Suppressor macrophage treated with lipopolysaccharide for 4 hours (primary cell): Measurements from ENCODE around the gene UBE2K.
"Not testable (repeated sequence)": the region's sequence is repeated elsewhere in the genome, so short reads cannot be mapped to it uniquely, and the experiment has no call there.

Experiments used
- DNase-seq: peaks from one replicate; pipeline ENCODE4 v3.0.0-alpha.2; 2020

The UBE2K gene

DNA sequence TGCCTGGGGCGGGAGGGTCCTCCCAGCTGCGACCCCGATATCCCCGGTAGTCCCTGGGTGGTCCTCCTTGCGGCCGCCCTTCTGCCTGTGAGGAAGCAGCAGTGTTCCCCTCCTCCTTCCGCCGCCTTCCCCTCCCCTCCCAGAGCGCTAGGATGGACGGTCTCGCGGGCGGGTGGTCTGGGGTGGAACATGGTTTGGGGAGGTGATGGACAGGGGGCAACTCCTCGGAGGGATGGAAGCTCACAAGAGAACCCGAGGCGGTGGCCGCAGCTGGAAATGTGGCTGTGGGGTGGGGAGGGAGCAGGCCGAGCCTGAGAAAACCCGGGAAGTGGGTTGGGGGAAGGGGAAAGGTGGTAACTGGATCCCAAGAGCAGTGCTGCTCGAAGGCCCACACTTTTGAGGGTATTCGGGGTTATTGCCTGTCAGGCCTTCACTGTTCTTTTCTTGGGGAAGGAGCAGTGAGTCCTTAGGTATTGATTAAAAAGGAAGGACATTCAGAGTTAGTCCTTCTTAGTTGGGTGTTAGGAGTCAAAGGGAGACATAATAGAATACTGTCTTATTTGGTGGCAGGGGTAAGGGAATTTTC is 581 bp downstream of the UBE2K start:
- peak; percentile 38 for DNase-seq

DNA sequence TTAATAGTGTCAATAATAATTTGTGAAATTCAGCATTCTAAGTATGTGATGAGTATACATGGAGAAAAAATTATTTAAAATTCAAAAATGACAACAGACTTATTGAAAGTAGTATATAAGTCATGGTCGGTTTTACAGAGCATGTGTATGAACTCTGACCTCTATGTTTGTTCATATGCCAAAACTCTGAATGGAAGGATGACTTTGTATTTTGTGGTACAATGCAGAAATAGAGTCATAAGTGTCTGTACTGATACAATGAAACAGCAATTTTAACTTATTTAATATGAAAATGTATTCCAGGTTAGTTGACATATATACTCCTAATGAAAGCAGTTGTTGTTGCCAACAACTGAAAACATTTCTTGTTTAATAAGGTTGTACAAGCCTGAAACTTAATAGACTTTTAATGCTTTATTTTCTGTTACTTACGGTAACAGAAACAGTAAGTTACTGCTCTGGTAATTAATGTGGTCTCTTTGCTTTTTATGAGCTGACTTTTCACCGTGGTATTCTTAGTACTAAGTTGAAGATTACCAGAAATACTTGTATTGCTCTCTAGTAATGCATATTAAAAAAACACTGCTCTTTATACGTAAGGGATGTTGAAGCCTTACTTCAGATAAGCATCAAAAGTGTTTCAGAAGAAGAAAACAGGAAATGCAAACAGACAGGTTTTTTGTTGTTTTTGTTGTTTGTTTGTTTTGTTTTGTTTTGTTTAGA is 1.9 kb downstream of the UBE2K start:
- peak; percentile 56 for DNase-seq

DNA sequence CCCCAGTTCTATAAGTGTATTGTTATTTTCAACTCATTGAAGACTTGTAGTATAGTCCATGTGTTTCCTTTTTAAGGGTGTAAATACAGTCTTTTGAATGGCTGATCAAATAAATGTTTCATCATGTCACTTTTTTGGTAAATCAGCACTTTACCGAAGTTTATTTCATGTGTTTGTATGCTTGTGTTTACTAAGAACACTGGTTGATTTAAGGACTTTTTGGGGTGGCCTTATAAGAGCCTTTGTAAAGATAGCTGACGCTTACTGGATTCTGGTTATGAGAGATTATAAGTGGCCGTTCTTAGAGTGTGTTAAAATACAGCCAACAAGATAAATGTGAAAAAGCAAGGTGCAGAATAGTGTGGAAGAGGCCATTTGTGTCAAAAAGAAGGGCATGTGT is 2.6 kb downstream of the UBE2K start:
- DNase-seq: no peak

DNA sequence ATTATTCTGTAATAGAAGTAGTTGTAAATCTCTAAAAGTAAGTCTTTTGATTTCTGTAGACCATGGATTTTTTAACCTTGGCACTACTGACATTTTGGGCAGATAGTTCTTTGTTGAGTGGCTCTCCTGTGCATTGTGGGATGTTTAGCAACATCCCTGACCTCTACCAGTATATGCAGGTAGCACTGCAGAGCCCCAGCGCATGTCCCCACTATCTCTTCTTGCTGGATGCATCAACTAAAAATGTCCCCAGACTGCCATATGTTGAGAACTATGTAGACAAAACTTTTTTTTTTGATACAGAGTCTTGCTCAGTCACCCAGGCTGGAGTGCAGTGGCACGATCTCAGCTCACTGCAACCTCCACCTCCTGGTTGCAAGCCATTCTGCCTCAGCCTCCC is 4.8 kb downstream of the UBE2K start:
- DNase-seq: no peak

GRCh38 chr4:39704789-39705188 is 6.9 kb downstream of the UBE2K start:
- not testable (repeated sequence) for DNase-seq

DNA sequence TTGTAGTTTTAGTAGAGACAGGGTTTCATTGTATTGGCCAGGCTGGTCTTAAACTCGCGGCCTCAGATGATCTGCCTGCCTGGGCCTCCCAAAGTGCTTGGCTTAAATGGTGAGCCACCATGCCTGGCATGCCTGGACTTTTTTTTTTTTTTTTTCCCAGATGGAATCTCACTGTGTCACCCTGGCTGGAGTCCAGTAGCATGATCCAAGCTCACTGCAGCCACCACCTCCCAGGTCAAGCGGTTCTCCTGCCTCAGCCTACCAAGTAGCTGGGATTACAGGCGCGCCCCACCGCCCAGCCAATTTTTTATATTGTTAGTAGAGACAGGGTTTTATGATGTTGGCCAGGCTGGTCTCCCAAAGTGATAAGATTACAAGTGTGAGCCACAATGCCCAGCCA is 8.4 kb downstream of the UBE2K start:
- no peak for DNase-seq

DNA sequence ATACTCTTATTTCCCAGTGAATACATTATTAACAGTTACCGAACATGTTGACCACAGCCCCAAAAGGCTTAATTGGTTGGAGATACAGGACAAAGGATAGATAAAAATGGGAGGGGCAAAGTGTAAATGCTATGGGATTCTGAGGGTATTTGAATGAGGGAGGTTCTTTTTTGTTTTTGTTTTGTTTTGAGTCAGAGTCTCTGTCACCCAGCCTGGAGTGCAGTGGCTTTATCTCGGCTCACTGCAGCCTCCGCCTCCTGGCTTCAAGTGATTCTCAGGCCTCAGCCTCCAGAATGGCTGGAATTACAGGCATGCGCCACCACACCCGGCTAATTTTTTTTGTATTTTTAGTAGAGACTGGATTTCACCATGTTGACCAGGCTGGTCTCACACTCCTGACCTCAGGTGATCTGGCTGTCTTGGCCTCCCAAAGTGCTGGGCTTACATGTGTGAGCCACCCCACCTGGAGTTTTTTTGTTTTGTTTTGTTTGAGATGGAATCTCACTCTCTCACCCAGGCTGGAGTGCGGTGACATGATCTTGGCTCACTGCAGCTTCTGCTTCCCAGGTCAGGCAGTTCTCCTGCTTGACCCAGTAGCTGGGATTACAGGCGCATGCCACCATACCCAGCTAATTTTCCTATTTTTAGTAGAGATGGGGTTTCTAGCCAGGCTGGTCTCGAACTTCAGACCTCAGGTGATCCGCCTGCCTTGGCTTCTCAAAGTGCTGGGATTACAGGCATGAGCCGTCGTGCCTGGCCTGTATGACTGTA is 9.0 kb downstream of the UBE2K start:
- peak; percentile 16 for DNase-seq

DNA sequence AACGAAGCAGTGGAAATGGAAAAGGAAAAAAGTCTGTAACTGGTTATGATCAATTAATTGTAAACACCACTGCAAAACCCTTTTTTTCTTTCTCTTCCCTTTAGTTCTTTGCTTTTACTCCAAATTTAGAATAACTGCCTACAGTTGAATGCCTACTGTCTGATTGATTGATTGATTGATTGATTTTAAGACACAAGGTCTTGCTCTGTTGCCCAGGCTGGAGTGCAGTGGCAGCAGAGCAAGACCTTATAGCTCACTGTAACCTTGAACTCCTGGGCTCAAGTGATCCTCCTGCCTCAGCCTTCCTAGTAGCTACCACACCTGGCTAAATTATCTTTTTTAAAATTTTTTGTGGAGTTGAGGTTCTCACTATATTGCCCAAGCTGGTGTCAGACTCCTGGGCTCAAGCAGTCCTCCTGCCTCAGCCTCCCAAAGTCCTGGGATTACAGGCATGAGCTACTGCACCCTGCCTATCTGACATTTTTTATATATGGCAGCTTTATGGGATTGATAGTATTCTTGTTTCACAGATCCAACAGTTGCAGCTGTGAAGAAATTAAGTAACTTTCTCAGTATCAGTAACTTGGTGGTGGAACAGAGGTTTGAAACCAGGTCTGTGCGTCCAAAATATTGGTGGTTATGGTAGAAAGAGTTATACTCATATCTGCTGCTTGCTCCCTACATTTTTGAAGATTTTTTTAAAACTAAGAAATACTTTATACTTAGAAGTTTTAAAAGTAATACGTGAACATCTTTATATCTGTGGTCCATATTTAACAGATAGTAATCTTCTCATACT is 12.4 kb downstream of the UBE2K start:
- DNase-seq: no peak

DNA sequence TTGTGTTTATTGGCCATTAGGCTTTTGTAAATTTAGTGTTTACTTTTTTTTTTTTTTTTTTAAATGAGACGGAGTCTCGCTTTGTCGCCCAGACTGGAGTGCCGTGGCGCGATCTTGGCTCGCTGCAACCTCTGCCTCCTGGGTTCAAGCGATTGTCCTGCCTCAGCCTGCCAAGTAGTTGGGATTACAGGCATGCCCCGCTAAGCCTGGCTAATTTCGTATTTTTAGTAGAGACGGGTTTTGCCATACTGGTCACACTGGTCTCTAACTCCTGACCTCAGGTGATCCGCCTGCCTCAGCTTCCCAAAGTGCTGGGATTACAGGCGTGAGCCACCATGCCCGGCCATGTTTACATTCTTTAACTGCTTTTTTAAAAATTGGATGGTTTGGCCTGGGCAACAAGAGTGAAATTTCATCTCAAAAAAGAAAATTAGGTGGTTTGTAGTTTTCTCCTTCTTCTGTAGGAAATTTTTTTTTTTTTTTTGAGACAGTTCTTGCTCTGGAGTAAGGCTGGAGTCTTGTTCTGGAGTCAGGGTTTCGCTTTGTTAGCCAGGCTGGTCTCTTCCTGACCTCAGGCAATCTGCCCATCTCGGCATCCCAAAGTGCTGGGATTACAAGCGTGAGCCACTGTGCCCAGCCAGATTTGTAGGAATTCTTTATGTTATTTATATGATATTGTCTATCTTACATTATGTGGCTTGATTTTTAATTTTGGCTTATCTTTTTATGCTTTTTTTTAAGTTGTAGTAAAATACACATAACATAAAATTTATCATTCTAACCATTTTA is 15.1 kb downstream of the UBE2K start:
- DNase-seq: no peak

GRCh38 chr4:39713691-39714090 is 15.8 kb downstream of the UBE2K start:
- DNase-seq: peak; percentile 74

GRCh38 chr4:39714166-39714565 is 16.2 kb downstream of the UBE2K start:
- peak; percentile 80 for DNase-seq

DNA sequence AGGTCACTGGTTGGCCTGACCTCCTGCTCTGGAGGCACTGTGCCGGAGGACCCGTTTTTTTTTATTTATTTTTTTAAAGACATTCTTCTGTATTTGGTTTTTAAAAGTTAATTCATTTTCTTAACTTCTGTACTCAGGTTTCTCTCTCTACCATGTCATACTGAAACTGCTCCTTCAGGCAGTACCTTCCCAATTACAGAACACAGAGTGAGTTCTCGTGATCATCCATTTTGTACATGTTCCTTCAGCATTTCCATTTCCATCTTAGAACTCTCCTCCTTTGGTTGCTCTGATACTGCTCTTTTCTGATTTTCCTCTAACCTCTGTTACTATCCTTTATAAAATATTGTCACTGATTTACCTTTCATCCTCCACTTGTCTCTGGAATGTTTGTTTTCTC is 17.9 kb downstream of the UBE2K start:
- no peak for DNase-seq

GRCh38 chr4:39716356-39716755 is 18.4 kb downstream of the UBE2K start:
- no peak for DNase-seq

DNA sequence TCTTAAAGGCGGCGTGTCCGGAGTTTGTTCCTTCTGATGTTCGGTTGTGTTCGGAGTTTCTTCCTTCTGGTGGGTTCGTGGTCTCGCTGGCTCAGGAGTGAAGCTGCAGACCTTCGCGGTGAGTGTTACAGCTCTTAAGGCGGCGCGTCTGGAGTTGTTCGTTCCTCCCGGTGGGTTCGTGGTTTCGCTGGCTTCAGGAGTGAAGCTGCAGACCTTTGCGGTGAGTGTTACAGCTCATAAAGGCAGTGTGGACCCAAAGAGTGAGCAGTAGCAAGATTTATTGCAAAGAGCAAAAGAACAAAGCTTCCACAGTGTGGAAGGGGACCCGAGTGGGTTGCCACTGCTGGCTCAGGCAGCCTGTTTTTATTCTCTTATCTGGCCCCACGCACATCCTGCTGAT is 19.8 kb downstream of the UBE2K start:
- not testable (repeated sequence) for DNase-seq

DNA sequence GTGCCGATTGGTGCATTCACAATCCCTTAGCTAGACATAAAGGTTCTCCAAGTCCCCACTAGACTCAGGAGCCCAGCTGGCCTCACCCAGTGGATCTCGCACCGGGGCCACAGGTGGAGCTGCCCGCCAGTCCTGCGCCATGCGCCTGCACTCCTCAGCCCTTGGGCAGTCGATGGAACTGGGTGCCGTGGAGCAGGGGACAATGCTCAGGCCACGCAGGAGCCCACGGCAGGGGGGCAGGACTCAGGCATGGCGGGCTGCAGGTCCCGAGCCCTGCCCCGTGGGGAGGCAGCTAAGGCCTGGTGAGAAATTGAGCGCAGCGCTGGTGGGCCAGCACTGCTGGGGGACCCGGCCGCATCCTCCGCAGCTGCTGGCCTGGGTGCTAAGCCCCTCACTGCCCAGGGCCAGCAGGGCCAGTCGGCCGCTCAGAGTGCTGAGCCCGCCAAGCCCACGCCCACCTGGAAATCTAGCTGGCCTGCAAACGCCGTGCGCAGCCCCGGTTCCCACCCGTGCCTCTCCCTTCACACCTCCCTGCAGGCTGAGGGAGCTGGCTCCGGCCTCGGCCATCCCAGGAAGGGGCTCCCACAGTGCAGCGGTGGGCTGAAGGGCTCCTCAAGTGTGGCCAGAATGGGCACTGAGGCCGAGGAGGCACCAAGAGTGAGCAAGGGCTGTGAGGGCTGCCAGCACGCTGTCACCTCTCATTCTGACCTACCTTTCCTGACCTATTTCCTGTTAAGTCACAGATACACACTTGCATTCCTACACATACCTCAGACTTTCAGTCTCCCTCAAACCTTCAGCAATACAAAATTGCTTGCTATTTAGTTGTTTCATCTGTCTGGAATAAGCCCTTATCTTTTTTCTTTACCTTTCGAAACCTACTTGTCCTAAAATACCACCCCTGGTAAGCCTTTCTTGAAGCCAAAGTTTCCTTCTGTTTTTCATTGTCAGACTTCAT is 20.7 kb downstream of the UBE2K start:
- DNase-seq: no peak

GRCh38 chr4:39719804-39720580 is 22.1 kb downstream of the UBE2K start:
- DNase-seq: no peak

DNA sequence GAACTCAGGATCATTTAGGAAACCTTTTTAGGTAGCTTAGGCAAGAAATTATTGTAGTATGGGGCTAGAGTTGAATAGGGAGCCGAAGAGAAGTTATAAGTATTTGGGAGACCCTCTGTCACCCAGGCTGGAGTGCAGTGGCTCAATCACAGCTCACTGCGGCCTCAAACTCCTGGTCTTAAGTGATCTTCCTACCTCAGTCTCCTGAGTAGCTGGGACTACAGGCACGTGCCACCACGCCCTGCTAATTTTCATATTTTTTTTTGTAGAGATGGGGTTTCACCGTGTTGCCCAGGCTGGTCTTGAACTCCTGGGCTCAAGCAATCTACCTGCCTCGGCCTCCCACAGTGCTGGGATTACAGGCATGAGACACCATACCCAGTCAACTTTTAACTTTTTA is 23.3 kb downstream of the UBE2K start:
- not testable (repeated sequence) for DNase-seq

DNA sequence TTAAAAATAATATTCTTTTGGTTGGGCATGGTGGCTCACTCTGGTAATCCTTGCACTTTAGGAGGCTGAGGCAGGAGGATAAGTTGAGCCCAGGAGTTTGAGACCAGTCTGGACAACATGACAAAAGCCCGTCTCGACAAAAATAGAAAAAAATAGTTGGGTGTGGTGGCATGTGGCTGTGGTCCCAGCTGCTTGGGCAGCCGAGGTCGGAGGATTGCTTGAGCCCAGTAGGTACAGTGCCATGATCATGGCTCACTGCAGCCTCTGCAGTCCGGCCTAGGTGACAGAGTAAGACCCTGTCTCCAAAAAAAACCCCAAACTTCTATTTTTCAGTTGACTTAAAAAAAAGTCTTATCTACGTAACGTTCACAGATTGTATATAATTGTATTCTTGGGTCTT is 23.9 kb downstream of the UBE2K start:
- no peak for DNase-seq

DNA sequence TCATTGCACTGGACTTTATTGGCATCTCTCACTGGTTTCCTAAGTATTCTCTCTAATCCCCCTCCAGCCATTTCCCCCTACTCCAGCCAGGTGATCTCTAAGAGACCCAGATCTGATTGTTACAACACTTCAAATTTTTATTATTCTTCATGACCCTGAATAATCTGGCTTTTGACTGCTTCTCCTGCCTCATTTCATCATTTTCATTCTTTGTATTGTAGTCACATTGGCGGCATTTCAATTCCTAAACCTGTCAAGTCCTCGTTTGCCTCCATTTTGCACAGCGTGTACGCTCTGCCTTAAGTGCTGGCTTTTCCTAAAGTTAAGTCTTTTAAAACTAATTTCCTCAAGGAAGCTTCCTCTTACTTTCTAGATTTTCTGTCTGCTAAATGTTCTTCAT is 31.6 kb downstream of the UBE2K start:
- DNase-seq: no peak

- DNase-seq: peak; percentile 41
Measured at GRCh38 chr4:39730072-39730471, 32.1 kb downstream of the UBE2K start.
